Endodermal cell (in vitro differentiated cells): ENCODE measurements around the gene ANO1. TPM values are rescaled to one million over a fixed set of nuclear protein-coding genes. Genes with fewer than 3 reads are reported as not detected.
A peak's percentile ranks its signal among the peaks of the same experiment; 100 is the strongest.

Experiments
- DNase-seq: peaks from one replicate; pipeline ENCODE4 v3.0.0-alpha.2; 2017
- H3K27ac ChIP-seq: 2 replicates; pipeline ENCODE4 v1.5.1; 2013; ENCODE audit warnings: mild to moderate bottlenecking, low read depth, low read length, moderate library complexity
- H3K27me3 ChIP-seq: 2 replicates; pipeline ENCODE4 v1.6.1; 2013; ENCODE audit warnings: mild to moderate bottlenecking, low read length, moderate library complexity; ENCODE audit not compliant: insufficient read depth, control insufficient read depth, poor library complexity, severe bottlenecking
- H3K36me3 ChIP-seq: 2 replicates; pipeline ENCODE4 v1.7.0; 2013; ENCODE audit warnings: mild to moderate bottlenecking, low read length, moderate library complexity; ENCODE audit not compliant: control insufficient read depth, insufficient read depth
- H3K4me1 ChIP-seq: one replicate; pipeline ENCODE4 v1.7.0; 2013; ENCODE audit warnings: low read length; ENCODE audit not compliant: control insufficient read depth, insufficient read depth
- H3K4me3 ChIP-seq: 2 replicates; pipeline ENCODE4 v1.5.1; 2013; ENCODE audit warnings: mild to moderate bottlenecking, low read length, moderate library complexity
- H3K9ac ChIP-seq: 2 replicates; pipeline ENCODE4 v1.6.1; 2013; ENCODE audit warnings: mild to moderate bottlenecking, low read length, moderate library complexity; ENCODE audit not compliant: poor library complexity, severe bottlenecking; ENCODE audit errors: extremely low read depth
- H3K9me3 ChIP-seq: 2 replicates; pipeline ENCODE4 v1.6.1; 2013; ENCODE audit warnings: mild to moderate bottlenecking, low read length, moderate library complexity; ENCODE audit not compliant: control insufficient read depth
- H3K27ac Mint-ChIP-seq: 2 replicates; pipeline ENCODE4 v1.8.0; 2020; ENCODE audit warnings: mixed read lengths
- H3K27me3 Mint-ChIP-seq: 2 replicates; pipeline ENCODE4 v1.8.0; 2021; ENCODE audit warnings: mild to moderate bottlenecking, mixed read lengths; ENCODE audit not compliant: insufficient read depth
- H3K36me3 Mint-ChIP-seq: 2 replicates; pipeline ENCODE4 v1.8.0; 2020; ENCODE audit warnings: low read depth, mixed read lengths
- H3K4me1 Mint-ChIP-seq: 2 replicates; pipeline ENCODE4 v1.8.0; 2020; ENCODE audit warnings: mixed read lengths
- H3K4me3 Mint-ChIP-seq: 2 replicates; pipeline ENCODE4 v1.8.0; 2020; ENCODE audit warnings: mild to moderate bottlenecking, moderate library complexity, mixed read lengths
- H3K9me3 Mint-ChIP-seq: 2 replicates; pipeline ENCODE4 v1.8.0; 2020; ENCODE audit warnings: mild to moderate bottlenecking, mixed read lengths
- CTCF ChIP-seq: fragments of 200-600 bp; sonication (generic); conservative IDR thresholded peaks from 2 replicates; pipeline ENCODE4 v1.5.0; 2021; ENCODE audit warnings: antibody characterized with exemption, mild to moderate bottlenecking
- WGBS, 2 experiments: methylation state at CpG; one replicate each; pipeline versions ENCODE4 v1.1.5 to v1.1.7; 2013; ENCODE audit warnings: missing lambda C conversion rate in 2 of 2, mixed read lengths in 1 of 2; ENCODE audit not compliant: insufficient coverage in 1 of 2, insufficient read length in 1 of 2; 5-methylcytosine and 5-hydroxymethylcytosine counted together
- total RNA-seq, 2 donors: library from RNA; stranded (reverse); fragmentation: NEBNext Ultra II Directional in 1 of 2; extraction: Animal tissue kit (Norgen Biotek cat#: 25700) in 1 of 2; gene quantifications; 2 replicates in 1 of 2; 3 replicates in 1 of 2; pipeline ENCODE4 v1.2.1, GENCODE V29; 2021

ANO1 gene
- total RNA-seq, 2 donors from 2014 or later, result 3.0 to 7.7 TPM

- WGBS, 2 experiments, result 37 to 41% methylated on average over 20 to 21 of the region's 21 CpGs
- Histone ChIP-seq H3K9me3 (no peaks in the 10 kb centered on the region), H3K36me3 (no peaks in the 10 kb centered on the region), H3K4me3 (no peak overlapping the region), H3K27me3 (peaks cover 82% of the 10 kb centered on the region), H3K4me1 (peaks cover under 1% of the 10 kb centered on the region), H3K9ac (no peak overlapping the region), H3K27ac (no peak overlapping the region)
- H3K27ac Mint-ChIP-seq, result no peak overlapping the region
- H3K4me3 Mint-ChIP-seq, result no peak overlapping the region
- peaks cover 20% of the 10 kb centered on the region for H3K4me1 Mint-ChIP-seq
- no peaks in the 10 kb centered on the region for H3K9me3 Mint-ChIP-seq
- no peak for TF ChIP-seq CTCF
- DNase-seq, result peak; percentile 77
- H3K27me3 Mint-ChIP-seq, result peaks cover 67% of the 10 kb centered on the region
- no peaks in the 10 kb centered on the region for H3K36me3 Mint-ChIP-seq
Observed at GRCh38 chr11:70072861-70073755, 5.0 kb upstream of the ANO1 start.

- no peak for TF ChIP-seq CTCF
- no peak overlapping the region for H3K27ac ChIP-seq
- Mint-ChIP-seq H3K4me1 (peaks cover 15% of the 10 kb centered on the region), H3K27me3 (peaks cover 68% of the 10 kb centered on the region), H3K27ac (no peak overlapping the region), H3K4me3 (no peak overlapping the region), H3K9me3 (no peaks in the 10 kb centered on the region), H3K36me3 (no peaks in the 10 kb centered on the region)
- no peak overlapping the region for H3K4me3 ChIP-seq
- H3K27me3 ChIP-seq, result peaks cover 89% of the 10 kb centered on the region
- peak; percentile 74 for DNase-seq
- no peaks in the 10 kb centered on the region for H3K36me3 ChIP-seq
- H3K9me3 ChIP-seq, result no peaks in the 10 kb centered on the region
- 49 to 68% methylated on average over 12 to 22 of the region's 22 CpGs for WGBS, 2 experiments
- H3K9ac ChIP-seq, result no peak overlapping the region
- H3K4me1 ChIP-seq, result no peaks in the 10 kb centered on the region
Observed at GRCh38 chr11:70073871-70074371, 4.2 kb upstream of the ANO1 start.

- Mint-ChIP-seq H3K9me3 (no peaks in the 10 kb centered on the region), H3K36me3 (no peaks in the 10 kb centered on the region), H3K4me1 (peaks cover 15% of the 10 kb centered on the region), H3K27me3 (peaks cover 73% of the 10 kb centered on the region), H3K4me3 (no peak overlapping the region), H3K27ac (no peak overlapping the region)
- Histone ChIP-seq H3K9ac (no peak overlapping the region), H3K4me1 (no peaks in the 10 kb centered on the region), H3K27me3 (peaks cover 92% of the 10 kb centered on the region), H3K36me3 (no peaks in the 10 kb centered on the region), H3K4me3 (no peak overlapping the region), H3K27ac (no peak overlapping the region), H3K9me3 (no peaks in the 10 kb centered on the region)
- peak; percentile 37 for DNase-seq
- WGBS, 2 experiments, result 90 to 94% methylated on average over 7 to 8 of the region's 8 CpGs
- TF ChIP-seq CTCF, result no peak
Observed at GRCh38 chr11:70074746-70075145, 3.4 kb upstream of the ANO1 start.
